Measurements from ENCODE around the gene FUS.
"Not testable (repeated sequence)": the region's sequence is repeated elsewhere in the genome, so short reads cannot be mapped to it uniquely, and the experiment has no call there.

FUS gene

DNA sequence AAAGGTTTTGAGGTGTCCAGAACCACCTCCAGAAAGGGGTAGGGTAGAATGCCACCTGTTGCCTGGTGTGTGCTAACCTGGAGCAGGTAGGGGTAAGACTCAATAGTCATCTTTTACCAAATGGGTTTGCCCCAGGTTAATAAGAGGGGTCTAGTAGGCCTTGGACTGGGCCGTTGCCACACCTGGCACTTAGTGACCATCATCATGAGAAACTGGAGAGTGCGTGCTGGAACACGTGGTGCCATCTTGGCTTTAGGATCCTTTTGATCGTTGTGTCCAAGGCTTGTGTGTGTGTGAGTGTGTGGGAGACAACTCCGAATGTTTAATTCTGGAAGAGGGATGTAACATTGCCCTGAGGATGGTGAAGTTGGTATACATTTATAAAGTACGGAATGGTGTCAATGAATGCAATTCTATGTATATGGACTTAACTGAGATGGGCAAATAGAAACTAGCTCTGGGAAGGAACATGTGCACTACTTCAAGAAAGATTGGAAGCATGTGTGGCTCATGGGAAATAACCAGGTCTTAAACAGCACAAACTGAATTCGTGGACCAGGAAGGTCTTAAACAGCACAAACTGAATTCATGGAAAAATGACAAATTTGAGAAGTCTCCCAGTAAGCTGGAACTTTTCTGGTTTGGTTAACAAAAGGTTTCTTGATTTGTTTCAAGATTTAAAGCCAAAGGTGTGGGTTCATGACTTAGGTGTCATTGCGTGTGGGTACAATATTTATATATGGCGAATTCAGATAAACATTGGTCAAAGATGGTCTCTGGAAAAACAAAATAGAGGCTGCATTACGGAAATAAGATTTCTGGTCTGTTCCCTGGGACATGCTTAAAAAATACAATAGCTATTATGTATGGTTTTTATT, 7.2 kb downstream of the FUS start:
- DNase-seq (ENCODE audit: low read depth in 3 of 3): no peak

- no peak for DNase-seq (ENCODE audit: low read depth in 3 of 3)
Measured at GRCh38 chr16:31187808-31188189, 7.9 kb downstream of the FUS start.

GRCh38 chr16:31188450-31189411, 8.8 kb downstream of the FUS start:
- no peak for DNase-seq (ENCODE audit: low read depth in 3 of 3)

DNA sequence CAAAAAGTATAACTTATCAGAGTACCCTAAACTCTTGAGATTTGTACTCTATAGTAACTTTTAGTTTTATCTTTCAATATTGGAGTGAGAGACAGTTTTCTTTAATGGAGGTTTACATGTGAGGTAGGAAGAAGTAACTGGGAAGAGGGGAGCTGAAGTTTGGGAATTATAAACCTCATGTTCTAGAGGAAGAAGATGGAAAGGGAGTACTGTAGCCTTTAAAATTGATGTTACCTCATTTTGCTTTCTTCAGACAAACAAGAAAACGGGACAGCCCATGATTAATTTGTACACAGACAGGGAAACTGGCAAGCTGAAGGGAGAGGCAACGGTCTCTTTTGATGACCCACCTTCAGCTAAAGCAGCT, 9.5 kb downstream of the FUS start:
- DNase-seq (ENCODE audit: low read depth in 3 of 3): no peak

DNA sequence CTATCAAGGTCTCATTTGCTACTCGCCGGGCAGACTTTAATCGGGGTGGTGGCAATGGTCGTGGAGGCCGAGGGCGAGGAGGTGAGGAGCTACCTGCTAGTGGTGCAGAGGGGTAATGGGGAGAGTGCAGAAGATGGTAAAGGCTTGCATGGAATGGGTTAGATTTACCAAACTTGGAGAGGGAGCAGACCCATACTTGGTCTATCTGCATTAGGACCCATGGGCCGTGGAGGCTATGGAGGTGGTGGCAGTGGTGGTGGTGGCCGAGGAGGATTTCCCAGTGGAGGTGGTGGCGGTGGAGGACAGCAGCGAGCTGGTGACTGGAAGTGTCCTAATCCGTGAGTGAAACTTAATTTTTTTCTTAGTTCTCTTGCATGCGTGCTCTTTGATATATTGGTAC, 10.1 kb downstream of the FUS start:
- no peak for DNase-seq (ENCODE audit: low read depth in 3 of 3)

GRCh38 chr16:31190818-31191444, 11.0 kb downstream of the FUS start:
- no peak for DNase-seq (ENCODE audit: low read depth in 3 of 3)

GRCh38 chr16:31191697-31192428, 11.9 kb downstream of the FUS start:
- DNase-seq (ENCODE audit: low read depth in 3 of 3): no peak

DNA sequence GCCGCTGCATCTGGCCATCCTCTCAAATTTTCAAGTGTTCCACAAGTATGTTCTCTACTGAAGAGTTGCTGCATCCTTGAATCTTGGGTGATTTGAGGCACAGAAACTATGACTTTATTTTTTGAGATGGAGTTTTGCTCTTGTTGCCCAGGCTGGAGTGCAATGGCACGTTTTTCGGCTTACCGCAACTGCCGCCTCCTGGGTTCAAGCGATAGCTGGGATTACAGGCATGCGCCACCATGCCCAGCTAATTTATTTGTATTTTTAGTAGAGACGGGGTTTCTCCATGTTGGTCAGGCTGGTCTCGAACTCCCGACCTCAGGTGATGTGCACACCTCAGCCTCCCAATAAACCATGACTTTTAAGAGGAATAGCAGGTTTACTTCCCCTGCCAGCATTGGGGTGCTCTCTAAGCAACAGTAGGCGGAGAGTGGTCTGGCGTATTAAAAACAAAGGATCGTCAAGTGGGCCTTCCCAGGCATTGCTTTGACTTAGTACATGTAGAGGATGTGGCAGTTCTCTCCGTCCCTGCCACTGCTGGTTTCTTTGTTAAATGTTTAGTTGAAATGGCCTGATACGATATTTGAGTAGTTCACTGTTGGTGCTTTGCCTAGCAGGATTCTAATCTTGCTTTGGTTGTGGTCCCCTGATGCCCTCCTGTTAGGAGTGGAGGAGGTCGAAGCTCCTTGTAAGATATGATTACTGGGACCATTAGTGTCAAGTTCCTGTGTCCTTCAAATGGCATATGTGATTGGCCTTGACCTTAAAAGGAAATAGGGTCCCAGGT, 13.1 kb downstream of the FUS start:
- no peak for DNase-seq (ENCODE audit: low read depth in 3 of 3)

DNA sequence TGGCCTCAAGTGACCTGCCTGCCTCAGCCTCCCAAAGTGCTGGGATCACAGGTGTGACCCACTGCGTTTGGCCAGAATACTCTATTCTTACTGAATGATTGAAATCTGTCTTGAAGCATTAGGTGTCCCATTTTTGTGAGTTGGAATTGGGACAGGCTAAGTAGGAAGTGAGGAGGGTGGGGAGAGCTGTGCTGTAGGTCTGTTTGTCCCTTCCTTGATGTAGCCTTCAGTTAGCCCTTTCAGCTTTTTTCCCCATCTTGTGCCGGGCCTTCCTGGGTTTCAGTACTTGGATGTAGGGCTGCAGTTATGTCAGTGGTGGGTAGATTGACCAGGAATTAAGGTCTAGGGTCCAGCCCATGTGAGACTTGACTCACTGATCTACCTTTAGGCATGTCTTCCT, 13.9 kb downstream of the FUS start:
- no peak for DNase-seq (ENCODE audit: low read depth in 3 of 3)

DNA sequence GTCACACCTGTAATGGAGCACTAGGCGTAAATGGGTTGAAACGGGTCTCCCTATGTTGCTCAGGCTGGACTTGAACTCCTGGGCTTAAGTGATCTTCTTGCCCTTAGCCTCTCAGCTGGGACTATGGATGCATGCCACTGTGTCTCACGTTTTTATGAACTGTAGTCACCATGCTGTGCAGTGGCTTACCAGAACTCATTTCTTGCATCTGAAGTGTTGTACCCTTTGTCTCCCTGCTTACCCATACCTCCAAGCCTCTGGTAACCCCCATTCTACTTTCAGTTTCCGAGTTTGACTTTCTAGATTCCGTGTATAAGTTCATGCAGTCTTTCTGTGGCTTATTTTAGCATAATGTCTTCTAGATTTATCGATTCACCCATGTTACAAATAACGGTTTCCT, 15.0 kb downstream of the FUS start:
- DNase-seq (ENCODE audit: low read depth in 3 of 3): no peak

DNA sequence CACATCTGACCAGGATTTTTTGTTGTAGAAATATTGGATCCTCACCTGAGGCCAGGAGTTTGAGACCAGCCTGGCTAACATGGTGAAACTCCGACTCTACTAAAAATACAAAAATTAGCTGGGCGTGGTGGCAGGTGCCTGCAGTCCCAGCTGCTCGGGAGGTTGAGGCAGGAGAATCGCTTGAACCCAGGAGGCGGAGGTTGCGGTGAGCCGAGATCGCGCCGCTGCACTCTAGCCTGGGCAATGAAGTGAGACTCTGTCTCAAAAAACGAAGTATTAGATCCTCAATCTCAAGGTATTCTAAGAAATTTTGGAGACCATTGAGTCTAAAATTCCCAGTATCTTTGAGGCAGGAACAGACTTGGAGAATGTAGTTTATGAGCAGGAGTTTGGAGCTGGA, 15.9 kb downstream of the FUS start:
- DNase-seq (ENCODE audit: low read depth in 3 of 3): not testable (repeated sequence)

GRCh38 chr16:31196324-31197088, 16.6 kb downstream of the FUS start:
- DNase-seq (ENCODE audit: low read depth in 3 of 3): no peak

DNA sequence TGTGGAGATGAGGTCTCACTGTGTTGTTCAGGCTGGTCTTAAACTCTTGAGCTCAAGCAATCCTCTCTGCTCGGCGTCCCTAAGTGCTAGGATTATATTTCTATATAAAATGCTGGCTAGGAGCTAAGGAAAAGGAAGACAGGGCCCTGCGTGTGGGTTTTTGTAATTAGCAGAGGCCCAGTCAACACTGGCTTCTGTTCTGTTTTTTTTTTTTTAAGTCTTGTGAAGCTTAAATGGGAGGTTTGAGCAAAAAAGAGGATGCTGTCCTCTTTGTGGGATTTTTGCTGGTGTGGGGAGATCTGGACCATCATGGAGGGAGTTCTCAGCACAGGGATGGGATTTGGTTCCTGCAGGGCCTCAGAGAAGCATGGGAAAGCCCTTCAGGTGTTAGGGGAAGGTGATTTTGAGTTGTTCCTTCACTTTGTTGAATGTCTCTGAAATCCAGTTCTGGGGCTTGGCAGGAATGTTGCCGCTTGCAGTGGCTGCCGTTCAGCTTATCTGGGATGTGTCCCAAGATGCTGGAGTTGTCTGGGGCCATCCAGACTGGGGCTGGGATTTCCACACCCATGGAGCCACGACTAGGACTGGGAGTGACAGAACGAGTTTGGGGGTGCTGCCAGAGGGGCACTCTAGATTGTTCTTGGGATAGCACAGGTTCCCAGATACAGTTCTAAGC, 18.4 kb downstream of the FUS start:
- no peak for DNase-seq (ENCODE audit: low read depth in 3 of 3)

DNA sequence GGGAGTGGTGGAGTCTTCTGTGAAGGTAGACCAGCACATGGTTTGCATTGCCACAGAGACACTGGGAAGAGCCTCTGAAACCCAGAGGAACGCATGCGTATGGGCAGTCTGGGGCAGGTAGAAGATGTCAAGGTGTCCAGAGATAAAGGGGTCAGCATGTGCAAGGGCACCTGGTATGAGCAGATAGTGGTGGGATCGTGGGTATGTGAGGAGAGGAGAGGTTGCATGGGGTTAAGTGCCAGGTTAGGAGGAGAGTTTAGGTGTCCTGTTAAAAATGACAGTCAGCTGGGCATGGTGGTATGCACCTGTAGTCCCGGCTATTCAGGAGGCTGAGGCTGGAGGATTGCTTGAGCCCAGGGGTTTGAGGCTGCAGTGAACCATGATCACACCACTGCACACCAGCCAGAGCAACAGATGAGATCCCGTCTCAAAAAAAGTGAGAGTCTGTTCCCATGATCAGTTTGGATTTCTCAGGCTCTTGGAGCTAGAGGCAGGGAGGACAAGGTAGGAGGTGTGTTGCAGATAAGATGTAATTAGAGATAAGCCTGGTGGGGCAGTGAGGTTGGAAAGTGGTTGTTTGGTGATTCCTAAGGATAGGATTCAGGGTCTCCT, 19.6 kb downstream of the FUS start:
- no peak for DNase-seq (ENCODE audit: low read depth in 3 of 3)

DNA sequence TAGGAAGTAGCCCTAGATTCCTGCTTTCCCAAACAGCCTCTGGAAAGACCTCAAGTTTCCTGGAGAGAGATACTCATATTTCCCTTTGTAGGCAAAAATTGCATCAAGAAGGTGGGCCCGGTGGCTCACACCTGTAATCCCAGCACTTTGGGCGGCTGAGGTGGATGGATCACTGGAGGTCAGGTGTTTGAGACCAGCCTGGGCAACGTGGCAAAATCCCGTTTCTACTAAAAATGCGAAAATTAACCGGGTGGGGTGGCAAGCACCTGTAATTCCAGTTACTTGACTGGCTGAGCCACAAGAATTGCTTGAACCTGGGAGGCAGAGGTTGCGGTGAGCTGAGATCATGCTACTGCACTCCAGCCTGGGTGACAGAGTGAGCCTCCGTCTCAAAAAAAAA, 20.2 kb downstream of the FUS start:
- DNase-seq (ENCODE audit: low read depth in 3 of 3): not testable (repeated sequence)

DNA sequence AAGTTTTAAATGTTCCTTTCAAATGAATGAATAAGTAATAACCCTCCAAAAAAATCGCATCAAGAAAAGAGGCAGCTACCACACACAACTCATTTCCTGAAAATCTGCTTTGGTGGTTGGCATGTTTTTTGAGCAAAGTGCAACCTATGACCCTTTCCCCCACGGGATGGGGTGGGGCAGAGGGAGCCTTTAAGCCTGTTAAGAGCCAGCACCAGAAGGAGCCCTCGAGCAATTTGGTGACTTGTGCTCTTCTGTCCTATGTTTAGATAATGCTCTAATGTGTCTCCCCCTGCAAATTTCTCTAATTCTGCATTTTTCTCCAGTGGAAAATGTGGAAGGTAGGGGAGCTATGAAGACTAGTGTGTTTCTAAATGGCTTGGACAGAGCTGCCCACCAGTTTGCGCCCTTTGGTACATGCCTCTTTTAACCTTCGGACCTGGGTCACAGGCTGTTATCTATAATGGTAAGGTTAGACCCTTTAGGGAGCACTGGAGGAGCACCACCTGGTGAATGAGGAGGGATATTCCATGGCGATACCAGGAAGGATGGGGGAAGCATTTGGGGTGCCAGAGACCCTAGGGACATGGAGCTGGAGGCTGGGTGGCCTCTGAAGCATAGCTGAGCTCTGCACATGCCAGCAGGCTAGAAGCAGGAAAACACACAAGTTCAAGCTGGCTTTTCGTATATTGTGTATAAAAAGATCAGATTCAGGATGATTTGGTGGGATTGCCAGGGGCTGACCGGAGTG, 21.1 kb downstream of the FUS start:
- no peak for DNase-seq (ENCODE audit: low read depth in 3 of 3)

DNA sequence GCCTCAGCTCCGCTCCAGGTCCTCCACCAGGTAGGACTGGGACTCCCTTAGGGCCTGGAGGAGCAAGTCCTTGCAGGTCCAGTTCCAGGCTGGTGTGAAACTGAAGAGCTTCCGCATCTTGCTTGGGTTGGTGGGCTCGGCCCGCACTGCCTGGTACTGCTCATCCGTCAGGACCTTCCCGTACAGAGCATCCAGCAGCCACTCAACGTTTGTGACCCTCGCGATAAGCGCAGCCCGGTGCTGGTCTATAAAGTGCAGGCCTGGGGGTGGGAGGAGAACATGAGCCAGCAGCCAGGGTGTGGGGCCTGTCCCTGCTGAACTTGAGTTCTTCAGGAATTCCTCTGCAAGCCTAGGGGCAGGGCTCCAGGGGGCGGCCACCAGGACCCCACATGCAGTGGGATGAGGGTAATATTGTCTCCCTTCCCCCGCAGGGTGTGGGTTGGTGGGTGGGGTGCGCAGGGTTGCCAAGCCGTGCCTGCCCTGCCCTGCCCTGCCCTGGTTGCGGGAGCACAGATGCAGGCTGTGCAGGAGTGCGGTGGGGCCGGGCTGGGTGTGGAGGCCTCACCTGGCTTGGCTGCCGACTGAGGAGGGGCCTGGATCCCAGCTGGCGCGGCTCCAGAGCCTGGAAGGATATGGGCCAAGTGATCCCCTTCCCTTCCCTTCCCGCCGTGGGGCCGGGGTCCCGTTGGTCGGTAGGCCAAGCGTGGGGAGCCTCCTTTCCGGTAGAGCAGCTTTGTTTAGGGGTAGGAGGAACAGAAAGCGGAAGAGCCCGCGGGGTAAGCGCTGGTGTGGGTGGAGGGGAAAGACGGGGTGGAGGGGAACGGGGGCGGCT, 21.9 kb downstream of the FUS start:
- peak in 1 of 3 experiments; percentile 11 for DNase-seq (ENCODE audit: low read depth in 3 of 3)

All from stimulated activated CD4-positive, alpha-beta T cell treated with anti-CD3 and anti-CD28 coated beads, TNF-alpha, amount 100 ng/mL, for 4 hours (primary cell).